Bronchial smooth muscle cell (primary cell): ENCODE results near the gene KISS1R. TPM values are rescaled to one million over a fixed set of nuclear protein-coding genes. Genes with fewer than 3 reads are reported as not detected.

Experiments
- total RNA-seq: library from RNA; depleted of rRNA; stranded (reverse); fragments of >200 nt; gene quantifications from 2 replicates; pipeline ENCODE4 v1.2.1, GENCODE V29; 2014

The KISS1R gene
- total RNA-seq, result 0.09 TPM in 1 of 2 replicates, not detected in the other

DNA sequence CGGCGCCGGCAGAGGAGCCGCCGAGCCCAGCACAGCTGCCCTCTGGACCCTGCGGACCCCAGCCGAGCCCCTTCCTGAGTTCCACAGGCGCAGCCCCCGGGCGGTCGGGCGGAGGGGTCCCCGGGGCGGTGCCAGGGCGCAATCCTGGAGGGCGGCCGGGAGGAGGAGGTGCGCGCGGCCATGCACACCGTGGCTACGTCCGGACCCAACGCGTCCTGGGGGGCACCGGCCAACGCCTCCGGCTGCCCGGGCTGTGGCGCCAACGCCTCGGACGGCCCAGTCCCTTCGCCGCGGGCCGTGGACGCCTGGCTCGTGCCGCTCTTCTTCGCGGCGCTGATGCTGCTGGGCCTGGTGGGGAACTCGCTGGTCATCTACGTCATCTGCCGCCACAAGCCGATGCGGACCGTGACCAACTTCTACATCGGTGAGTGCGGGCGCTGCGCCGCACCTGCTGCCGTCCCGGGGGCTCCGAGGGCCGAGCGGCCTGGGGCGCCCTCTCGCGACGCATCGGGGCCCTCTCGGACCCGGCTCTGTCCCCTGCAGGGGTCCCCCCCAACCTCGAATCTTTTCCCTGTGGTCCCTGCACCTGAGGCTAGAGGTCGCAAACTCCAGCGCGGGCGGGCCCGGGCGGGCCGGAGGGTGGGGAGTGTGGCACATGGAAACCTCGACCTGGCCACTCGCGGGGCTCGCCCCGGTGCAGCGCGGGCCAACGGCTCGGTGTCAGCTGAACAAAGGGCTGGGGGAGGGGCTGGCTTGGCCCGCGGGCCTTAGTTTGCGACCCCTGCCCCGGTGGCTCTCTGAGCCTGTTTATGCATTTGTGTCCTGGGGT lies at the start of gene KISS1R:
Gene KISS1R, plus strand, starts transcription at position 11 of the 829 bp plus-strand sequence. Its CDS starts 170 bp downstream, at position 181.

DNA sequence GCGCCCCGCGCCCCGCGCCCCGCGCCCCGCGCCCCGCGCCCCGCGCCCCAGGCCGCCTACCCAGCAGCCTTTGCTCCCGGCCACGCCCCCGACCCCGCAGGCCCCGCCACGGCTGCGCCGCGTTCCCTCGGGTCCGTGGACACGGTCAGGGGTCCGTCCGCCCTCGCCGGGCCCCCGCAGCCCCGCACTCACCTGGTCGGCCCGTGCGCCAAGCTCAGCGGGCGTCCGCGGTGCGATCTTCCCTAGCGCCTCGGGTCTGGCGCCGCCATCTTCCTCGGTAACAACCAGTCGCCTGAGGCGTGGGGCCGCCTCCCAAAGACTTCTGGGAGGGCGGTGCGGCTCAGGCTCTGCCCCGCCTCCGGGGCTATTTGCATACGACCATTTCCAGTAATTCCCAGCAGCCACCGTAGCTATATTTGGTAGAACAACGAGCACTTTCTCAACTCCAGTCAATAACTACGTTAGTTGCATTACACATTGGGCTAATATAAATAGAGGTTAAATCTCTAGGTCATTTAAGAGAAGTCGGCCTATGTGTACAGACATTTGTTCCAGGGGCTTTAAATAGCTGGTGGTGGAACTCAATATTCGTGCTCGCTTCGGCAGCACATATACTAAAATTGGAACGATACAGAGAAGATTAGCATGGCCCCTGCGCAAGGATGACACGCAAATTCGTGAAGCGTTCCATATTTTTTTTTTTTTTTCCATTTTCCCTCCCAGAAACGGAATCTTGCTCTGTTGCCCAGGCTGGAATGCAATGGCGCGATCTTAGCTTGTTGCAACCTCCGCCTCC lies 24.0 kb upstream of the KISS1R start, which contains the start of the genes MED16 and RNU6-9:
Gene MED16, minus strand, starts transcription at position 294 of the 796 bp plus-strand sequence. CDS start 2,056 bp downstream, outside the sequence.
Gene RNU6-9, plus strand, starts transcription at position 591 of the 796 bp plus-strand sequence.

DNA sequence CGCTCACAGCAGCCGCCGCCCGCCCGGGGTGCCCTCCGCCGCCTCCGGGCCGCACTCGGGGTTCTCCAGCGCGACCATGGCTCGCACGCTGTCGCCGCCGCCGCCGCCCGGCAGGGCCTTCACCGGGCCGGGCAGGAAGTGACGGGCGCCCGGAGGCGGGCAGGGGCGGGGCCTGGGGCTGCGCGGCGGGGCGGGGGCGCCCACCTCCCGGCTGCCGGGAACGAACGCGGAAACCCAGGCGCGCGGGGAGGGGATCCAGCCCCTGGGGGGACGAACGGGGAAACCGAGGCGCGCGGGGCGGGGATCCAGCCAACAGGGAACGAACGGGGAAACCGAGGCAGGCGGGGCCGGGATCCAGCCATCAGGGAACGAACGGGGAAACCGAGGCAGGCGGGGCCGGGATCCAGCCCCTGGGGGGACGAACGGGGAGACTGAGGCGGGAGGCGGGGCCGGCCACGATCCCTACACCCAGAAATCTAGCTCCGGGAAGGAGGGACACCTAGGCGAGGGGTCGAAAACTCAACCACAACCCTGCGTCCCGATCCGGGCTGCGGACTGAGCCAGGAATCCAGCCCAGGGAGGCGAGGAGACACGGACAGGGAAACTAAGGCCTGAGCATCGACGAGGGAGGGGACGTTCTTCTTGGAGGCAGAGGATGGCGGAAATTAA lies 3.9 kb upstream of the KISS1R start, which contains the start of gene R3HDM4:
Gene R3HDM4, minus strand, starts transcription at position 140 of the 669 bp plus-strand sequence. Its CDS starts 62 bp downstream, at position 78.

DNA sequence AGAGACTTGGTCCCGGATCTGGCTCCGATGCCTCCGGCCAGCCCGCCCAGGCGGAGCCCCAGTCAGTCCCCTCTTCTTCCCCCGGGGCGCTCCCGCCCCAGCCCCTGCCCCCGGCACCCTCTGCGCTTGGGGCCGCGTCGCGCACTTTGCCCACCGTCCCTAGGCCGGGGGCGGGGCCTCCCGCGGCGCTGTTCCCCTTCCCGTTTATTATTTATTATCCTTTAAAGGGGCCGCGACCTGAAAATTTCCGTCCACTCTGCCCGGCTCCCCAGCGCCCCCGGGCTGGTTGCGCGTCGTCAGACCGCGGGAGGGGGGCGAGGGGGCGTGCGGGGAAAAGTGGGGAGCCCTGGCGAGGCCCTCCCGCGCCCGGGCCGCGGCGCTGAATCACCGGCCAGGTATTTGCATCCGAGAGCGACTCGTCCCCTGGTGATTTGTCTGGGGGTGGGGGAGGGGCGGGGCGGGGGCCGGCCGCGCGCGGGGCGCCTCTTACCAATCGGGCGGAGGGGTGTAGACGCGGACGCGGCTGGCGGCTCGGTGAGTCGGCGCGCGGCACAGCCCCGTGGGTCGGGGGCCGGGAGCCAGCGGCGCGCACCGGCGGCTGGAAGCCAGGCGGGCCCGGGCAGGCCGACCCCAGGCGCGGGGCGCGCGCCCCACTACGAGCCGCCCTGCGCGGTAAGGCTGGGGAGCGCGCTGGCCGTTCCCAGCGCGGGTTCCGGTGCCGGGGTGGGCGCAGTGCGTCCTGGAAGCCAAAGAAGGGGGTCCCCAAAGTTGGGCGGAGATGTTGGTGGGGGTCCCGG lies 8.6 kb downstream of the KISS1R start, which contains the start of gene ARID3A:
Gene ARID3A, plus strand, starts transcription at position 510 of the 797 bp plus-strand sequence. CDS start 3,494 bp downstream, outside the sequence.

Other genes starting within 250 kb of the KISS1R start
- gene FSTL3, start 240.9 kb upstream of the KISS1R start, total RNA-seq, result 24.1 and 37.4 TPM in 2 replicates
- gene PRSS57, start 221.9 kb upstream of the KISS1R start, total RNA-seq, result not detected in 2 replicates
- 12.5 and 68.7 TPM in 2 replicates for gene PALM, start 208.4 kb upstream of the KISS1R start, total RNA-seq
- 0.32 and 0.43 TPM in 2 replicates for gene MISP, start 166.2 kb upstream of the KISS1R start, total RNA-seq
- gene PTBP1, start 119.9 kb upstream of the KISS1R start, total RNA-seq, result 58.3 and 65.3 TPM in 2 replicates
- 0.47 and 0.77 TPM in 2 replicates for gene PLPPR3, start 95.4 kb upstream of the KISS1R start, total RNA-seq
- gene AZU1, start 89.5 kb upstream of the KISS1R start, total RNA-seq, result 0.16 TPM in 1 of 2 replicates, not detected in the other
- gene PRTN3, start 76.3 kb upstream of the KISS1R start, total RNA-seq, result not detected in 2 replicates
- gene ELANE, start 65.0 kb upstream of the KISS1R start, total RNA-seq, result 0.16 and 0.69 TPM in 2 replicates
- 56.0 and 362 TPM in 2 replicates for gene CFD, start 57.7 kb upstream of the KISS1R start, total RNA-seq
- 26.5 and 35.5 TPM in 2 replicates for gene MED16, start 24.1 kb upstream of the KISS1R start, total RNA-seq
- gene RNU6-9, start 23.8 kb upstream of the KISS1R start, total RNA-seq, result not detected in 2 replicates
- gene R3HDM4, start 4.1 kb upstream of the KISS1R start, total RNA-seq, result 12.3 and 14.0 TPM in 2 replicates
- 12.6 and 17.0 TPM in 2 replicates for gene ARID3A, start 8.7 kb downstream of the KISS1R start, total RNA-seq
- 45.9 and 49.6 TPM in 2 replicates for gene WDR18, start 67.0 kb downstream of the KISS1R start, total RNA-seq
- 0.32 and 0.60 TPM in 2 replicates for gene GRIN3B, start 83.1 kb downstream of the KISS1R start, total RNA-seq
- 41.6 TPM in 2 replicates for gene TMEM259, start 103.8 kb downstream of the KISS1R start, total RNA-seq
- gene RNU6-2, start 104.2 kb downstream of the KISS1R start, total RNA-seq, result not detected in 2 replicates
- gene CNN2, start 109.3 kb downstream of the KISS1R start, total RNA-seq, result 141 and 152 TPM in 2 replicates
- 2.6 and 6.6 TPM in 2 replicates for gene ABCA7, start 122.8 kb downstream of the KISS1R start, total RNA-seq
- gene ARHGAP45, start 149.8 kb downstream of the KISS1R start, total RNA-seq, result 0.79 and 0.94 TPM in 2 replicates
- gene POLR2E, start 178.0 kb downstream of the KISS1R start, total RNA-seq, result 89.2 and 104 TPM in 2 replicates
- 404 and 638 TPM in 2 replicates for gene GPX4, start 186.7 kb downstream of the KISS1R start, total RNA-seq